Gastrocnemius medialis (tissue), 4 donors: ENCODE results near the gene JCAD.

Source experiments
- CTCF ChIP-seq, 5 experiments: fragments of 450-650 bp in 3 of 5; fragments of 200-600 bp in 2 of 5; sonication (generic) in 2 of 5; IDR thresholded peaks in 4 of 5; conservative IDR thresholded peaks in 1 of 5; 1 replicate in 4 of 5; 2 replicates in 1 of 5; pipeline ENCODE4 v1.5.1; 2016 to 2019; ENCODE audit warnings: antibody characterized with exemption in 5 of 5, mild to moderate bottlenecking in 3 of 5, moderate library complexity in 3 of 5
- POLR2A ChIP-seq, 2 donors: fragments of 450-650 bp; IDR thresholded peaks; one replicate each; pipeline ENCODE4 v1.6.1; 2017; ENCODE audit warnings: antibody characterized with exemption in 2 of 2, mild to moderate bottlenecking in 2 of 2, moderate library complexity in 2 of 2

GRCh38 chr10:30017966-30018365, 41.4 kb downstream of the JCAD start:
- no peak for TF ChIP-seq CTCF (IDR thresholded peaks at IDR 0.05 in 4 of 5, conservative IDR thresholded peaks at IDR 0.05 in 1 of 5)
- TF ChIP-seq POLR2A (IDR thresholded peaks at IDR 0.05) = no peak
